ENCODE results near the gene CNIH3. TPM values are rescaled to one million over a fixed set of nuclear protein-coding genes. Genes with fewer than 3 reads are reported as not detected.

Gene CNIH3
- total and polyA plus RNA-seq, 10 of the 15 experiments (the other 5 are each of a cell fraction or from before 2014, with no cell fraction given): 0.77 to 5.8 (median 1.8) TPM

- Histone ChIP-seq H3K4me3 (no peak overlapping the region), H3K27ac (ENCODE audit: control insufficient read depth, insufficient read depth) (no peak overlapping the region), H3K4me2 (ENCODE audit: control insufficient read depth, insufficient read depth) (no peak overlapping the region), H3K79me2 (ENCODE audit: control insufficient read depth, insufficient read depth, low read length) (no peaks in the 10 kb centered on the region), H3K9ac (ENCODE audit: control insufficient read depth, insufficient read depth, low read length) (no peak overlapping the region), H3K27me3 (replicated peaks in 1 of 2; ENCODE audit: control insufficient read depth in 2 of 2, insufficient read depth in 2 of 2, low read length in 1 of 2) (no peaks in the 10 kb centered on the region), H3K9me3 (replicated peaks; ENCODE audit: control insufficient read depth, insufficient read depth, low read length) (no peaks in the 10 kb centered on the region), H3K36me3 (ENCODE audit: control insufficient read depth in 2 of 2, insufficient read depth in 2 of 2, low read length in 1 of 2) (no peaks in the 10 kb centered on the region), H2AFZ (ENCODE audit: control insufficient read depth, low read depth, low read length) (no peak overlapping the region), H3K4me1 (ENCODE audit: control insufficient read depth, insufficient read depth, low read length) (no peaks in the 10 kb centered on the region), H4K20me1 (ENCODE audit: control insufficient read depth, insufficient read depth) (no peaks in the 10 kb centered on the region)
- FAIRE-seq (no peak), ATAC-seq (peak; percentile 51), DNase-seq (ENCODE audit: low read depth, low spot score) (no peak)
- ChIA-PET SMC1A (ENCODE audit: uncharacterized antibody, unreplicated experiment) (interaction anchor here (1.1 to 1.7 kb wide), 5 partner anchors 10 to 143 kb away, joined by 3 to 5 read pairs (median 3); no protein-coding TSS in a partner anchor), POLR2A (interaction anchor here (0.9 kb wide), 1 partner anchor 12 kb away, joined by 3 read pairs; no protein-coding TSS in a partner anchor), CTCF (interaction anchor here (0.6 kb wide), 1 partner anchor 144 kb away, joined by 3 read pairs; no protein-coding TSS in a partner anchor), RAD21 (ENCODE audit: unreplicated experiment) (interaction anchor here (1.4 kb wide), 1 partner anchor 29 kb away, joined by 3 read pairs; no protein-coding TSS in a partner anchor)
- in situ Hi-C loops (cut with MboI): loop anchor here (5.0 kb wide), 1 partner anchor 144 kb away; no protein-coding TSS in a partner anchor
- WGBS (ENCODE audit: insufficient coverage, insufficient replicate concordance, low lambda C conversion rate, missing lambda C conversion rate): 29% methylated on average over 7 of the region's 7 CpGs
- intact Hi-C loops (cut with micrococcal nuclease; ENCODE audit: unreplicated experiment): no loop called here
- BruUV-seq (replicated peaks): no TSS peak
- no peak for TF ChIP-seq IRF4 (IDR thresholded peaks at IDR 0.05; ENCODE audit: low read depth, low read length)
- no peak for TF ChIP-seq USF1 (IDR thresholded peaks at IDR 0.05; ENCODE audit: borderline replicate concordance, extremely low read length, insufficient read depth, low read depth, low read length)
- TF ChIP-seq EGR1 (IDR thresholded peaks at IDR 0.05; ENCODE audit: borderline replicate concordance in 1 of 2, low read depth in 2 of 2, low read length in 2 of 2): 0 out of 3 replicates have a peak, but pooled peaks of 1 of the 2 experiments have one; percentile 4
- TF ChIP-seq ZNF24 (IDR thresholded peaks at IDR 0.05): no peak
- no peak for TF ChIP-seq SMARCA5 (IDR thresholded peaks at IDR 0.05)
- TF ChIP-seq MYB (IDR thresholded peaks at IDR 0.05; ENCODE audit: borderline replicate concordance, low read depth, low read length): no peak
- TF ChIP-seq MXI1 (IDR thresholded peaks at IDR 0.05; ENCODE audit: low read depth, low read length): no peak
- peak; percentile 51; the same call in 1 of the 2 replicates for TF ChIP-seq IKZF1 (conservative IDR thresholded peaks at IDR 0.05)
- TF ChIP-seq CHD4 (IDR thresholded peaks at IDR 0.05): no peak
- no peak for TF ChIP-seq ZBED1 (IDR thresholded peaks at IDR 0.05; ENCODE audit: borderline replicate concordance)
- TF ChIP-seq NR2C1 (IDR thresholded peaks at IDR 0.05): peak; percentile 57; the same call in 1 of the 2 replicates
- peak; percentile 63 for TF ChIP-seq NR2F1 (conservative IDR thresholded peaks at IDR 0.05)
Measured at GRCh38 chr1:224707843-224708725, 92.0 kb downstream of the CNIH3 start.

Measured in GM12878 (cell line).